GM21515 (cell line): ENCODE data around the gene HINT1.

Experiments used
- ATAC-seq: cut with Tn5 transposase; IDR thresholded peaks from one replicate; pipeline ENCODE4 v1.9.1; 2021; ENCODE audit not compliant: unreplicated experiment

HINT1 gene

GRCh38 chr5:131112424-131112823 lies 52.6 kb downstream of the HINT1 start:
- ATAC-seq, result no peak

- no peak for ATAC-seq
Observed at GRCh38 chr5:131110256-131110594, 54.8 kb downstream of the HINT1 start.

- peak; percentile 90 for ATAC-seq
Observed at GRCh38 chr5:131109540-131110255, 55.4 kb downstream of the HINT1 start.
